K562 (cell line): ENCODE measurements around the gene SMAP2. TPM values are rescaled to one million over a fixed set of nuclear protein-coding genes. Genes with fewer than 3 reads are reported as not detected.

Experiments
- ARHGAP35 ChIP-seq: fragments of 450-650 bp; IDR thresholded peaks from 2 replicates; pipeline ENCODE4 v1.6.1; 2018; ENCODE audit not compliant: partially characterized antibody
- BCL6 ChIP-seq: fragments of 250-450 bp; sonication (Bioruptor Pico); IDR thresholded peaks from 2 replicates; pipeline ENCODE4 v1.4.0; 2020
- CBFA2T3 ChIP-seq: fragments of 450-650 bp; IDR thresholded peaks from 2 replicates; pipeline ENCODE4 v1.6.1; 2017
- DMBX1 ChIP-seq: fragments of 250-450 bp; sonication (Bioruptor Pico); IDR thresholded peaks from 2 replicates; pipeline ENCODE4 v1.8.0; 2022; ENCODE audit warnings: inconsistent platforms, mild to moderate bottlenecking, moderate library complexity, borderline replicate concordance
- E2F8 ChIP-seq: fragments of 450-650 bp; IDR thresholded peaks from 2 replicates; pipeline ENCODE4 v1.7.1; 2018; ENCODE audit warnings: mild to moderate bottlenecking, low read depth; ENCODE audit not compliant: partially characterized antibody
- HMG20A ChIP-seq: fragments of 450-650 bp; formaldehyde crosslinking; conservative IDR thresholded peaks from 2 replicates; pipeline ENCODE4 v1.4.0; 2020; ENCODE audit warnings: mild to moderate bottlenecking, mixed read lengths
- KAT2B ChIP-seq: IDR thresholded peaks from one replicate; pipeline ENCODE4 v1.6.1; 2012; ENCODE audit warnings: low read depth, mild to moderate bottlenecking, control low read depth, inconsistent platforms, low read length, moderate library complexity
- MTA1 ChIP-seq: fragments of 450-650 bp; IDR thresholded peaks from 2 replicates; pipeline ENCODE4 v1.6.1; 2017; ENCODE audit warnings: borderline replicate concordance
- MTA2 ChIP-seq: fragments of 450-650 bp; IDR thresholded peaks from 2 replicates; pipeline ENCODE4 v1.6.1; 2016; ENCODE audit warnings: low read depth
- PHF8 ChIP-seq: fragments of 200-600 bp; sonication (generic); IDR thresholded peaks from 2 replicates; pipeline ENCODE4 v1.6.1; 2012; ENCODE audit warnings: mixed run types, mild to moderate bottlenecking, inconsistent platforms, low read length, moderate library complexity, borderline replicate concordance
- ZNF584 ChIP-seq: fragments of 200-800 bp; sonication (Bioruptor generic); IDR thresholded peaks from 2 replicates; pipeline ENCODE4 v1.6.1; 2016; ENCODE audit warnings: low read depth, mild to moderate bottlenecking, missing genetic modification characterization, missing compliant biosample characterization
- ZNF696 ChIP-seq: fragments of 250-450 bp; sonication (Bioruptor Pico); conservative IDR thresholded peaks from 2 replicates; pipeline ENCODE4 v1.4.0; 2020; ENCODE audit warnings: mild to moderate bottlenecking, moderate library complexity
- polyA plus RNA-seq, 8 experiments: library from polyadenylated mRNA; depleted of rRNA in 4 of 8; stranded (reverse) in 5 of 8; unstranded in 3 of 8; fragments of >200 nt; fragmentation: Nextera tagmentation in 2 of 8; fragmentation: Illumina TruSeq in 1 of 8; extraction: Ambion mirVana in 2 of 8; extraction: Trizol in 1 of 8; gene quantifications; 2 replicates each; pipeline versions ENCODE4 v1.2.1 to v1.2.3, GENCODE V29; 2011 to 2014; ENCODE audit warnings: inconsistent platforms in 1 of 8, missing spikeins in 1 of 8
- total RNA-seq, 7 experiments: library from RNA; depleted of rRNA in 6 of 7; stranded (reverse); fragments of >200 nt in 6 of 7; fragmentation: Illumina TruSeq in 2 of 7; extraction: Trizol in 2 of 7; gene quantifications; 2 replicates each; pipeline versions ENCODE4 v1.2.1 to v1.2.3, GENCODE V29; 2011 to 2021; ENCODE audit warnings: low replicate concordance in 1 of 7
- TF ChIP-seq, protein P1 (sequence below), 2 experiments: IDR thresholded peaks; 2 replicates each; pipeline ENCODE4 v1.6.1; 2012; ENCODE audit warnings: improper control_type of control experiment in 2 of 2, low read depth in 2 of 2, low read length in 2 of 2, borderline replicate concordance in 1 of 2

The SMAP2 gene
- total and polyA plus RNA-seq, 9 of the 15 experiments (the other 6 are each of a cell fraction or from before 2014, with no cell fraction given) = 38.7 to 212 (median 94.1) TPM

DNA sequence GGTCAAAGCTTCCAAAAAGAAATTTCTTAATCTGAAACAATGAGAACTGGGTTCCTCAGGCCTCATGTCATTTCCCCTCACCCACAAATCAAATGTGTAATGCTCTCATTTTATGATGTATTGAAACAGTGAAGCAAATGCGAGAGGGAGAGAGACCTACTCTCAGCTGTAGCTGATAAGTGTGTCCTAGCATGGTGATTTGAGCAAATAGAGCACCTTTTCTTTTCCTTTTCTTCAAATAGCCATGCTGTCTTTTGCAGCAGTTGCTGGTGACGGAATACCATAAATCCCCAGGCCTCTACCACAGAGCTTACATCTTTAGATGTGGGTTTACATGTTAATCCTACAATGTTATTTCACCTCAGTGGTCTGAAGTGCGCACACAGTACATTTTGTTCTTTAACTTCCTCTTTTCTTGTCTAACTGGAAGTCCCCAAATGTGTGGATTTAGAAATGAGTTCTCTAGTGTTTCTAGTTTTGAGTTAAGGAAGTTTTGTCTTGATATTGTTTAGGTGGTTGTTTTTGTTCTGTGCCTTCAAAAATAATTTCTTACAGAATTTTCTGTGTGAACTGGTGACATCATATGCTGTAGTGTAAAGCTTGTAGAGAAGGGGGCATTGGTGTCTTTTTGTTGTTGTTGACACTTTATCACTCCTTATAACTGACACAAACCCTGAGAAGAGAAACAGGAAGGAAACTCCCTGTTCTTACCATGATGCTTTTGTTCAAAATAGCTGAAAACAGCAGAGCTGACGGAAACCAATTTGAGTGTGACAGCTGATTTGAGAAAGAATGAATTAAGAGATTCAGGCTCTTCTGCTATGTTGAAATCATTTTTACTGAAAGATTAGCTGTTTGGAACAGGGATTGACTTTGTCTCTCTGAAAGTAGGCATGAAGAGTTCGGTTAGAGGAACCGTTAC is 12.2 kb downstream of the SMAP2 start (continued):
- TF ChIP-seq, protein P1, sequence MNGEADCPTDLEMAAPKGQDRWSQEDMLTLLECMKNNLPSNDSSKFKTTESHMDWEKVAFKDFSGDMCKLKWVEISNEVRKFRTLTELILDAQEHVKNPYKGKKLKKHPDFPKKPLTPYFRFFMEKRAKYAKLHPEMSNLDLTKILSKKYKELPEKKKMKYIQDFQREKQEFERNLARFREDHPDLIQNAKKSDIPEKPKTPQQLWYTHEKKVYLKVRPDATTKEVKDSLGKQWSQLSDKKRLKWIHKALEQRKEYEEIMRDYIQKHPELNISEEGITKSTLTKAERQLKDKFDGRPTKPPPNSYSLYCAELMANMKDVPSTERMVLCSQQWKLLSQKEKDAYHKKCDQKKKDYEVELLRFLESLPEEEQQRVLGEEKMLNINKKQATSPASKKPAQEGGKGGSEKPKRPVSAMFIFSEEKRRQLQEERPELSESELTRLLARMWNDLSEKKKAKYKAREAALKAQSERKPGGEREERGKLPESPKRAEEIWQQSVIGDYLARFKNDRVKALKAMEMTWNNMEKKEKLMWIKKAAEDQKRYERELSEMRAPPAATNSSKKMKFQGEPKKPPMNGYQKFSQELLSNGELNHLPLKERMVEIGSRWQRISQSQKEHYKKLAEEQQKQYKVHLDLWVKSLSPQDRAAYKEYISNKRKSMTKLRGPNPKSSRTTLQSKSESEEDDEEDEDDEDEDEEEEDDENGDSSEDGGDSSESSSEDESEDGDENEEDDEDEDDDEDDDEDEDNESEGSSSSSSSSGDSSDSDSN (IDR thresholded peaks at IDR 0.05; ENCODE audit: borderline replicate concordance in 1 of 2, low read depth in 2 of 2, low read length in 2 of 2) = no peak
- TF ChIP-seq ZNF696 (CRISPR knock-in tag) = no peak
- TF ChIP-seq KAT2B = no peak
- no peak for TF ChIP-seq E2F8
- TF ChIP-seq ARHGAP35 = no peak
- no peak; the same call in 1 of the 2 replicates for TF ChIP-seq MTA1
- no peak for TF ChIP-seq CBFA2T3
- peak; percentile 47; the same call in 1 of the 2 replicates for TF ChIP-seq ZNF584
- TF ChIP-seq PHF8 = no peak; the same call in 1 of the 2 replicates
- no peak for TF ChIP-seq BCL6
- no peak for TF ChIP-seq HMG20A (CRISPR knock-in tag)
- peak; percentile 28; the same call in 1 of the 2 replicates for TF ChIP-seq DMBX1 (CRISPR knock-in tag)
- TF ChIP-seq MTA2 = 0 out of 2 replicates have a peak, but pooled peaks have one; percentile 4
